SK-N-SH treated with all-trans-retinoic acid at 6 μM for 48 hours (cell line): ENCODE results near the gene LRP3.

Experiments used
- ARNTL ChIP-seq: fragments of 450-650 bp; formaldehyde crosslinking; IDR thresholded peaks from 2 replicates; pipeline ENCODE4 v1.5.0; 2020; ENCODE audit warnings: low read depth, mild to moderate bottlenecking, moderate library complexity, borderline replicate concordance
- CSDC2 ChIP-seq: fragments of 250-450 bp; sonication (Bioruptor Pico); IDR thresholded peaks from 2 replicates; pipeline ENCODE4 v1.5.0; 2020; ENCODE audit warnings: mild to moderate bottlenecking, moderate library complexity
- GLIS3 ChIP-seq: fragments of 250-450 bp; sonication (Bioruptor Pico); IDR thresholded peaks from 2 replicates; pipeline ENCODE4 v1.5.0; 2020; ENCODE audit warnings: mild to moderate bottlenecking, moderate library complexity
- TCF4 ChIP-seq: fragments of 250-450 bp; sonication (Bioruptor Pico); IDR thresholded peaks from 2 replicates; pipeline ENCODE4 v1.8.0; 2021; ENCODE audit warnings: mild to moderate bottlenecking, moderate library complexity, borderline replicate concordance
- TOX ChIP-seq: fragments of 250-450 bp; sonication (Bioruptor Pico); IDR thresholded peaks from 2 replicates; pipeline ENCODE4 v1.8.0; 2021; ENCODE audit warnings: mild to moderate bottlenecking, moderate library complexity, borderline replicate concordance
- ZFP30 ChIP-seq: fragments of 450-650 bp; formaldehyde crosslinking; IDR thresholded peaks from 2 replicates; pipeline ENCODE4 v1.5.0; 2022; ENCODE audit warnings: mild to moderate bottlenecking, moderate library complexity
- ZNF565 ChIP-seq: fragments of 450-650 bp; formaldehyde crosslinking; conservative IDR thresholded peaks from 2 replicates; pipeline ENCODE4 v1.5.0; 2020; ENCODE audit warnings: low read depth, mild to moderate bottlenecking, moderate library complexity
- ZNF70 ChIP-seq: fragments of 450-650 bp; formaldehyde crosslinking; IDR thresholded peaks from 2 replicates; pipeline ENCODE4 v1.5.0; 2020; ENCODE audit warnings: mild to moderate bottlenecking, moderate library complexity
- ZNF8 ChIP-seq: fragments of 450-650 bp; formaldehyde crosslinking; IDR thresholded peaks from 2 replicates; pipeline ENCODE4 v1.5.0; 2020; ENCODE audit warnings: mild to moderate bottlenecking, moderate library complexity
- TF ChIP-seq, protein P1 (sequence below): fragments of 250-450 bp; sonication (Bioruptor Pico); IDR thresholded peaks from 2 replicates; pipeline ENCODE4 v1.8.0; 2020; ENCODE audit warnings: mild to moderate bottlenecking, moderate library complexity, borderline replicate concordance

DNA sequence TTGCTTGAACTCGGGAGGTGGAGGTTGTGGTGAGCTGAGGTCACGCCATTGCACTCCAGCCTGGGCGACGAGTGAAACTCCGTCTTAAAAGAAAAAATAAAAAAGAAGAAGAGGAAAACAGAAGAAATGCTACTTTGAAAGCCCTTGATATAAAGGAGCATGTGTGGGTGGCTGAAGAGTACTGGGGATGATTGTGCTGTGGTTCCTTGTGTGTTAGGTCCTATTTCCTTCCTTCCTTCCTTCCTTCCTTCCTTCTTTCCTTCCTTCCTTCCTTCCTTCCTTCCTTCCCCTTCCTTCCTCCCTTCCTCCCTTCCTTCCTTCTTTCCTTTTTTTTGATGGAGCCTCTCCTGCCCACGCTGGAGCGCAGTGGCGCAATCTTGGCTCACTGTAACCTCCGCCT is 47.9 kb upstream of the LRP3 start:
- TF ChIP-seq CSDC2 (CRISPR knock-in tag) = no peak
- no peak for TF ChIP-seq TOX (CRISPR knock-in tag)
- TF ChIP-seq, protein P1, sequence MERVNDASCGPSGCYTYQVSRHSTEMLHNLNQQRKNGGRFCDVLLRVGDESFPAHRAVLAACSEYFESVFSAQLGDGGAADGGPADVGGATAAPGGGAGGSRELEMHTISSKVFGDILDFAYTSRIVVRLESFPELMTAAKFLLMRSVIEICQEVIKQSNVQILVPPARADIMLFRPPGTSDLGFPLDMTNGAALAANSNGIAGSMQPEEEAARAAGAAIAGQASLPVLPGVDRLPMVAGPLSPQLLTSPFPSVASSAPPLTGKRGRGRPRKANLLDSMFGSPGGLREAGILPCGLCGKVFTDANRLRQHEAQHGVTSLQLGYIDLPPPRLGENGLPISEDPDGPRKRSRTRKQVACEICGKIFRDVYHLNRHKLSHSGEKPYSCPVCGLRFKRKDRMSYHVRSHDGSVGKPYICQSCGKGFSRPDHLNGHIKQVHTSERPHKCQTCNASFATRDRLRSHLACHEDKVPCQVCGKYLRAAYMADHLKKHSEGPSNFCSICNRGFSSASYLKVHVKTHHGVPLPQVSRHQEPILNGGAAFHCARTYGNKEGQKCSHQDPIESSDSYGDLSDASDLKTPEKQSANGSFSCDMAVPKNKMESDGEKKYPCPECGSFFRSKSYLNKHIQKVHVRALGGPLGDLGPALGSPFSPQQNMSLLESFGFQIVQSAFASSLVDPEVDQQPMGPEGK (CRISPR knock-in tag) = no peak
- no peak for TF ChIP-seq TCF4
- TF ChIP-seq ARNTL = no peak
- TF ChIP-seq ZNF8 (CRISPR knock-in tag) = no peak
- no peak for TF ChIP-seq ZNF70 (CRISPR knock-in tag)
- no peak for TF ChIP-seq GLIS3 (CRISPR knock-in tag)
- TF ChIP-seq ZFP30 (CRISPR knock-in tag) = no peak
- no peak for TF ChIP-seq ZNF565 (CRISPR knock-in tag)
